HCT116 (cell line): ENCODE measurements around the gene NUP42.

Experiments
- CEBPB ChIP-seq: IDR thresholded peaks from 2 replicates; pipeline ENCODE4 v1.6.1; 2012; ENCODE audit warnings: low read depth
- EZH2 ChIP-seq: fragments of 200-600 bp; sonication (generic); IDR thresholded peaks from 2 replicates; pipeline ENCODE4 v1.6.1; 2017; ENCODE audit warnings: antibody characterized with exemption, mixed run types
- EZH2phosphoT487 ChIP-seq: fragments of 200-600 bp; IDR thresholded peaks from 2 replicates; pipeline ENCODE4 v1.6.1; 2018; ENCODE audit warnings: antibody characterized with exemption, borderline replicate concordance
- FOSL1 ChIP-seq: IDR thresholded peaks from 2 replicates; pipeline ENCODE4 v1.6.1; 2012; ENCODE audit warnings: low read depth
- POLR2A ChIP-seq: IDR thresholded peaks from 2 replicates; pipeline ENCODE4 v1.7.0; 2011; ENCODE audit warnings: borderline replicate concordance; ENCODE audit not compliant: insufficient read depth, insufficient read length; ENCODE audit errors: extremely low read depth
- POLR2AphosphoS5 ChIP-seq: IDR thresholded peaks from 2 replicates; pipeline ENCODE4 v1.6.1; 2011; ENCODE audit warnings: mild to moderate bottlenecking, low read depth, low read length, moderate library complexity
- RAD21 ChIP-seq: IDR thresholded peaks from 2 replicates; pipeline ENCODE4 v1.6.1; 2012; ENCODE audit warnings: low read depth, mild to moderate bottlenecking
- TCF7L2 ChIP-seq: IDR thresholded peaks from 2 replicates; pipeline ENCODE4 v1.7.0; 2011; ENCODE audit warnings: borderline replicate concordance, inconsistent platforms; ENCODE audit not compliant: insufficient read depth, insufficient read length; ENCODE audit errors: extremely low read depth
- ZFX ChIP-seq: fragments of 450-650 bp; IDR thresholded peaks from 2 replicates; pipeline ENCODE4 v1.6.1; 2017
- ZNF274 ChIP-seq: fragments of 200-500 bp; sonication (Bioruptor generic); IDR thresholded peaks from 2 replicates; pipeline ENCODE4 v1.6.1; 2014; ENCODE audit warnings: mild to moderate bottlenecking, low read depth, low read length, inconsistent platforms
- TF ChIP-seq, protein P1 (sequence below), 3 experiments: fragments of 200-600 bp in 1 of 3; sonication (generic) in 1 of 3; IDR thresholded peaks in 2 of 3; conservative IDR thresholded peaks in 1 of 3; 2 replicates each; pipeline ENCODE4 v1.5.1; 2012 to 2017; ENCODE audit warnings: low read depth in 2 of 3, low read length in 2 of 3, antibody characterized with exemption in 1 of 3, borderline replicate concordance in 1 of 3, control low read depth in 1 of 3, mild to moderate bottlenecking in 1 of 3, mixed read lengths in 1 of 3, mixed run types in 1 of 3, moderate library complexity in 1 of 3; ENCODE audit not compliant: insufficient read depth in 1 of 3

- no peak for TF ChIP-seq RAD21
- TF ChIP-seq ZNF274, result no peak
- TF ChIP-seq, protein P1, sequence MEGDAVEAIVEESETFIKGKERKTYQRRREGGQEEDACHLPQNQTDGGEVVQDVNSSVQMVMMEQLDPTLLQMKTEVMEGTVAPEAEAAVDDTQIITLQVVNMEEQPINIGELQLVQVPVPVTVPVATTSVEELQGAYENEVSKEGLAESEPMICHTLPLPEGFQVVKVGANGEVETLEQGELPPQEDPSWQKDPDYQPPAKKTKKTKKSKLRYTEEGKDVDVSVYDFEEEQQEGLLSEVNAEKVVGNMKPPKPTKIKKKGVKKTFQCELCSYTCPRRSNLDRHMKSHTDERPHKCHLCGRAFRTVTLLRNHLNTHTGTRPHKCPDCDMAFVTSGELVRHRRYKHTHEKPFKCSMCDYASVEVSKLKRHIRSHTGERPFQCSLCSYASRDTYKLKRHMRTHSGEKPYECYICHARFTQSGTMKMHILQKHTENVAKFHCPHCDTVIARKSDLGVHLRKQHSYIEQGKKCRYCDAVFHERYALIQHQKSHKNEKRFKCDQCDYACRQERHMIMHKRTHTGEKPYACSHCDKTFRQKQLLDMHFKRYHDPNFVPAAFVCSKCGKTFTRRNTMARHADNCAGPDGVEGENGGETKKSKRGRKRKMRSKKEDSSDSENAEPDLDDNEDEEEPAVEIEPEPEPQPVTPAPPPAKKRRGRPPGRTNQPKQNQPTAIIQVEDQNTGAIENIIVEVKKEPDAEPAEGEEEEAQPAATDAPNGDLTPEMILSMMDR (IDR thresholded peaks at IDR 0.05 in 2 of 3, conservative IDR thresholded peaks at IDR 0.05 in 1 of 3; ENCODE audit: borderline replicate concordance in 1 of 3, insufficient read depth in 1 of 3, low read depth in 2 of 3, low read length in 2 of 3), result 0 out of 6 replicates have a peak, but pooled peaks of 1 of the 3 experiments have one; percentile 10
- TF ChIP-seq EZH2phosphoT487, result no peak
- TF ChIP-seq POLR2A, result no peak
- no peak for TF ChIP-seq EZH2
- no peak for TF ChIP-seq TCF7L2
- no peak for TF ChIP-seq POLR2AphosphoS5
- no peak for TF ChIP-seq ZFX
- TF ChIP-seq FOSL1, result no peak
- no peak for TF ChIP-seq CEBPB
Measured at GRCh38 chr7:23234569-23235296, 52.9 kb downstream of the NUP42 start.
